ENCODE data around the gene CUL3.

Gene CUL3

DNA sequence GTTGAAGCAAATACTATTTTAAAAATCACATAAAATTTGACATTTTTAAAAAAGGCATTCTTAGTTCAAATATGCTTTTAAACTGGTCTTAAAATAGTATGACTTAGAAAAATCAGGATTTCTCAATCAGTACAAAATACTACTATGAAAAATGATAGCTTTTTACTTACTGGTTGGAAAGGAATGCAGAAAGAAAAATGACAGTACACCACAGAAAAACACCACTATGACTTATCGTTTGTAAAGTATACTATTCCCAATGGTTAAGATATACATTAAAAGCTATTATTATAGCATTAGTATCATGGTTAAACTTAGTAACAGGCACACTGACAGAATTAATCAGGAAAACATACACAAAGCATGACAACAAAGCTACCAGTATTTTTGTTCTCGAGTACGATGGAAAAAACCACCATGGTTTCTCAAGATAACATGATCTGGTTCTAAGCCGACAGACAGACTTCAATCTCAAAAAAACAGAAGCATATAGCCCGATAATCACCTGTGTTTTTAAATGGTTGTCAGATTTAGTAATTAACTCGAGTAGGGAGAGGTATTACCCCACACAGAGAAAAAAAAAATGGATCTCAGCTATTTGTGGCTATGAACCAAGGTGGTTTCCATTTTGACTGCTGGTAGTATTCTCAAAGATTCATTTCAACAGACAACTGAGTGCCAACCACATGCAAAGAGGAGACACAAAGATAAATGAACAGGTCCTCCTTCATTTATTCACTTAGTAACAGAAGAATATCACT, 39.1 kb downstream of the CUL3 start:
- Histone ChIP-seq H3K18ac (ENCODE audit: low read length) (no peak overlapping the region), H3K4ac (ENCODE audit: low read depth, low read length) (no peak overlapping the region), H3K23ac (ENCODE audit: low read length) (no peak overlapping the region), H3K4me2 (ENCODE audit: low read length) (no peak overlapping the region), H3K36me3 (ENCODE audit: control insufficient read depth, insufficient read depth, low read length) (no peaks in the 10 kb centered on the region), H3K4me1 (ENCODE audit: control insufficient read depth, low read depth, low read length) (no peaks in the 10 kb centered on the region), H4K8ac (ENCODE audit: low read depth, low read length) (no peak overlapping the region), H2BK5ac (ENCODE audit: low read length) (no peak overlapping the region), H3K27ac (ENCODE audit: low read depth, low read length) (no peak overlapping the region), H3K79me1 (ENCODE audit: low read length) (peaks cover 9% of the 10 kb centered on the region), H3K4me3 (ENCODE audit: low read length) (no peak overlapping the region), H2AK5ac (ENCODE audit: low read length) (no peak overlapping the region), H3K56ac (ENCODE audit: low read length) (no peak overlapping the region), H3K27me3 (ENCODE audit: insufficient read depth, low read length, poor library complexity) (no peaks in the 10 kb centered on the region), H2BK15ac (replicated peaks; ENCODE audit: low read depth) (no peak overlapping the region), H3K79me2 (ENCODE audit: control insufficient read depth, insufficient read depth, low read length) (peaks cover 24% of the 10 kb centered on the region), H4K5ac (ENCODE audit: low read length) (no peak overlapping the region), H2BK120ac (ENCODE audit: low read depth, low read length) (no peak overlapping the region), H3K9ac (ENCODE audit: low read length) (no peak overlapping the region)
- WGBS (ENCODE audit: extremely low coverage, insufficient coverage, low lambda C conversion rate): no CpG with 5 or more reads among the region's 6 CpGs
- DNase-seq: no peak

DNA sequence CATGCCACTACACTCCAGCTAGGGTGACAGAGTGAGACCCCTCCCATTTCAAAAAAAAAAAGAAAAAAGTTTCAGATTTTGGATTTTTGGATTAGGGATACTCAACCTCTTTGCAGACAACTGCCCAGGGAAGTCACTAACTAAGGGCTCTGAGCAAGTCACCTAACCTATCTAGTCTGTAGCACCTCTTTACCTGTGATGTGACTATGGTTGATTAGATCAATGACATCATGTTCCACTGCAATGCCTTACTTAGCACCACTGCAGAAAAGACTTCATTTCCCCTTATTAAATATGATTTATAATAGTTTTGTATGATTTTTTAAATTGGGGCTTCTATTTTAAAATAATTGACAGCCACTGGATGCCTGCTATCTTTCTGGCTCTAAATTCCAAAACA, 41.2 kb downstream of the CUL3 start:
- Histone ChIP-seq H3K4me1 (ENCODE audit: control insufficient read depth, low read depth, low read length) (no peaks in the 10 kb centered on the region), H3K36me3 (ENCODE audit: control insufficient read depth, insufficient read depth, low read length) (no peaks in the 10 kb centered on the region), H2AK5ac (ENCODE audit: low read length) (no peak overlapping the region), H2BK120ac (ENCODE audit: low read depth, low read length) (no peak overlapping the region), H3K9ac (ENCODE audit: low read length) (no peak overlapping the region), H3K18ac (ENCODE audit: low read length) (no peak overlapping the region), H4K8ac (ENCODE audit: low read depth, low read length) (no peak overlapping the region), H3K27me3 (ENCODE audit: insufficient read depth, low read length, poor library complexity) (no peaks in the 10 kb centered on the region), H3K79me1 (ENCODE audit: low read length) (peaks cover 12% of the 10 kb centered on the region), H3K23ac (ENCODE audit: low read length) (no peak overlapping the region), H3K4ac (ENCODE audit: low read depth, low read length) (no peak overlapping the region), H3K4me3 (ENCODE audit: low read length) (no peak overlapping the region), H3K56ac (ENCODE audit: low read length) (no peak overlapping the region), H3K79me2 (ENCODE audit: control insufficient read depth, insufficient read depth, low read length) (peaks cover 33% of the 10 kb centered on the region), H2BK5ac (ENCODE audit: low read length) (no peak overlapping the region), H2BK15ac (replicated peaks; ENCODE audit: low read depth) (no peak overlapping the region), H3K27ac (ENCODE audit: low read depth, low read length) (no peak overlapping the region), H4K5ac (ENCODE audit: low read length) (no peak overlapping the region), H3K4me2 (ENCODE audit: low read length) (no peak overlapping the region)
- peak; percentile 11 for DNase-seq

DNA sequence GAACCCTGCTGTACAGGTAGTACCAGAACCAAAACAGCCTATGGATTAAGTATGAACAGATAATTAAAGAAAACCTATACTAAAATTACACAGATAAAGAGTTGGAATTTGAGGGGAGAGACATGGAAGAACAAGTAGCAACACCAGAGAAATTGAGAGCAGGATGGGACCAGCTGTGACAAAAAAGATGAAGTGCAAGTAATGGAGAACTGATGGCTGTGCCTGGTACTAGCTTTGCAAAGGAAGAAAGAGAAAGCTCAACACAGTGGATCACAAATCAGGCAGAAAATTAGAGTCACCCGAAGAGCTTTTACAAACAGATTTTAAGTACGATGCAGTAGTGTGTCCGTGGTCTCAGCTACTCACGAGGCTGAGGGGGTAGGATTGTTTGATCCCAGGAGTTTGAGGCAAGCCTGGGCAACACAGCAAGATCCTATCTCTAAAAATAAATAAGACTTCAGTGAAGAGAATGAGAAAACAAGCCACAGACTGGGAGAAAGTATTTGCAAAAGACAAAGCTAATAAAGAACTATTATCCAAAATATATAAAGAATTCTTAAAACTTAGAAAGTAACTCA, 46.5 kb downstream of the CUL3 start:
- no peak overlapping the region for H2BK5ac ChIP-seq (ENCODE audit: low read length)
- DNase-seq: no peak
- WGBS (ENCODE audit: extremely low coverage, insufficient coverage, low lambda C conversion rate): no CpG with 5 or more reads among the region's 4 CpGs
- no peak overlapping the region for H3K9ac ChIP-seq (ENCODE audit: low read length)
- no peak overlapping the region for H3K27ac ChIP-seq (ENCODE audit: low read depth, low read length)
- H3K18ac ChIP-seq (ENCODE audit: low read length): no peak overlapping the region
- H3K79me1 ChIP-seq (ENCODE audit: low read length): peaks cover 8% of the 10 kb centered on the region
- H2BK15ac ChIP-seq (replicated peaks; ENCODE audit: low read depth): no peak overlapping the region
- no peak overlapping the region for H3K4ac ChIP-seq (ENCODE audit: low read depth, low read length)
- no peak overlapping the region for H4K8ac ChIP-seq (ENCODE audit: low read depth, low read length)
- no peak overlapping the region for H3K56ac ChIP-seq (ENCODE audit: low read length)
- peaks cover 28% of the 10 kb centered on the region for H3K79me2 ChIP-seq (ENCODE audit: control insufficient read depth, insufficient read depth, low read length)
- no peak overlapping the region for H3K4me3 ChIP-seq (ENCODE audit: low read length)
- no peaks in the 10 kb centered on the region for H3K4me1 ChIP-seq (ENCODE audit: control insufficient read depth, low read depth, low read length)
- no peaks in the 10 kb centered on the region for H3K27me3 ChIP-seq (ENCODE audit: insufficient read depth, low read length, poor library complexity)
- H3K4me2 ChIP-seq (ENCODE audit: low read length): no peak overlapping the region
- H2BK120ac ChIP-seq (ENCODE audit: low read depth, low read length): no peak overlapping the region
- H4K5ac ChIP-seq (ENCODE audit: low read length): no peak overlapping the region
- H3K23ac ChIP-seq (ENCODE audit: low read length): no peak overlapping the region
- H2AK5ac ChIP-seq (ENCODE audit: low read length): no peak overlapping the region
- H3K36me3 ChIP-seq (ENCODE audit: control insufficient read depth, insufficient read depth, low read length): no peaks in the 10 kb centered on the region

DNA sequence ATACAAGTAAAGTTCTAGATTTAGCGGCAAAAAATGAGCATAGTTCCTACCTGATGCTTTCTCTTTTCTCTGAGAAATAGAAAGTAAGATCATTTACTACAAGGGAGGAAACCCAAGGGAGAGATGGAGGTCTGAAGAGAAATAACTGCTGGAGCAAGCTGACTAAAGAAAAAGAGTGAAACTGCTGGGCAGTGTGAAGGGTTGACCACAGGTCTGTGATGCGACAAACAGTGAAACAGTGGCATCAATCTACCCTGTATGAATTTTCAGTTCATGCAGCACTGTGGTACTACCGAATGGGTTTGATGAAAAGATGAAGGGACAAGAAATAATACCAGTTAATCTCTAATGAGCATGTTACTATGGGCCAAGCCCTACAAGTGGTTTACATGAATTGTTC, 52.2 kb downstream of the CUL3 start:
- no peak for DNase-seq
- H3K36me3 ChIP-seq (ENCODE audit: control insufficient read depth, insufficient read depth, low read length): peaks cover 2% of the 10 kb centered on the region
- no peak overlapping the region for H3K27ac ChIP-seq (ENCODE audit: low read depth, low read length)
- no peak overlapping the region for H2BK5ac ChIP-seq (ENCODE audit: low read length)
- H2AK5ac ChIP-seq (ENCODE audit: low read length): no peak overlapping the region
- H3K4ac ChIP-seq (ENCODE audit: low read depth, low read length): no peak overlapping the region
- peaks cover 7% of the 10 kb centered on the region for H3K79me1 ChIP-seq (ENCODE audit: low read length)
- no peak overlapping the region for H2BK15ac ChIP-seq (replicated peaks; ENCODE audit: low read depth)
- WGBS (ENCODE audit: extremely low coverage, insufficient coverage, low lambda C conversion rate): no CpG with 5 or more reads among the region's 3 CpGs
- peaks cover 15% of the 10 kb centered on the region for H3K79me2 ChIP-seq (ENCODE audit: control insufficient read depth, insufficient read depth, low read length)
- no peak overlapping the region for H3K9ac ChIP-seq (ENCODE audit: low read length)
- H3K4me1 ChIP-seq (ENCODE audit: control insufficient read depth, low read depth, low read length): no peaks in the 10 kb centered on the region
- H3K27me3 ChIP-seq (ENCODE audit: insufficient read depth, low read length, poor library complexity): no peaks in the 10 kb centered on the region
- H3K18ac ChIP-seq (ENCODE audit: low read length): no peak overlapping the region
- no peak overlapping the region for H3K56ac ChIP-seq (ENCODE audit: low read length)
- H3K4me3 ChIP-seq (ENCODE audit: low read length): no peak overlapping the region
- H4K8ac ChIP-seq (ENCODE audit: low read depth, low read length): no peak overlapping the region
- H3K4me2 ChIP-seq (ENCODE audit: low read length): no peak overlapping the region
- H3K23ac ChIP-seq (ENCODE audit: low read length): no peak overlapping the region
- no peak overlapping the region for H2BK120ac ChIP-seq (ENCODE audit: low read depth, low read length)
- no peak overlapping the region for H4K5ac ChIP-seq (ENCODE audit: low read length)

DNA sequence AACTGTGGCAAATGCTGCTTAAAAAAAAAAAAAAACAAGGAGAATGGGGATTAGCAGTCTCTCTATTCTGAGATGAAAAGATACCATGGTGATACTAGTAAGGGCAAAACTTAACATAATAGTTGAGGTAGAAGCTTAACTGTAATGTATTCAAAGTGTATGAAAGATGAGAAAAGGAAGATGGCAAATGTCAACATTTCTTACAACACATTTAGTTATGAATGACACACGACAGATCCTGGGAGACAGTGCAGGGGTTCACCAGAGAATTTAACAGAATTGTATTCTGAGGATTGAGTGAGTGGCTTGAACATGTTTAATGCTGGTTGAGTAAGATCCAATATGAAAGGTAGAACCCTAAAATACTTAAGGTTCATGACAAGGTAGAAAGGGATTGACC, 52.7 kb downstream of the CUL3 start:
- WGBS (ENCODE audit: extremely low coverage, insufficient coverage, low lambda C conversion rate): no CpG with 5 or more reads among the region's 1 CpG

DNA sequence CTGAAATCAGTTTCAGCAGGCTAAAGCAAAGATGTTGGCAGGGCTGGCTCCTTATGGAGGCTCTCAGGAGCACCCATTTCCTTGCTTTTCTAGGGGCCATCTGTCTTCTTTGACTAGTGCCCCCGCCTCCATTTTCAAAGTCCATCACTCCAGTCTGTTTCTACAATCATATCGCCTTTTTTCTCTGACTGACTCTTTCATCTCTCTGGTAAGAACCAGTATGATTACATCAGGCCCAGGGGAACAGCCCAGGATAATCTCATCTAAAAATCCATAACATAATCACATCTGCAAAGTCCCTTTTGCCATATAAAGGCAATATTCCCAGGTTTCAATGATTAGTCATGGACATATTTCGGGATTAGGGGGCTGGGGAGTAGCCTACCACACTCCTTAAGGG, 57.0 kb downstream of the CUL3 start:
- no peak overlapping the region for H4K8ac ChIP-seq (ENCODE audit: low read depth, low read length)
- DNase-seq: no peak
- peaks cover 16% of the 10 kb centered on the region for H3K79me1 ChIP-seq (ENCODE audit: low read length)
- H2BK120ac ChIP-seq (ENCODE audit: low read depth, low read length): no peak overlapping the region
- H3K56ac ChIP-seq (ENCODE audit: low read length): no peak overlapping the region
- H3K36me3 ChIP-seq (ENCODE audit: control insufficient read depth, insufficient read depth, low read length): peaks cover 2% of the 10 kb centered on the region
- WGBS (ENCODE audit: extremely low coverage, insufficient coverage, low lambda C conversion rate): no CpG with 5 or more reads among the region's 3 CpGs
- no peak overlapping the region for H3K23ac ChIP-seq (ENCODE audit: low read length)
- H3K4ac ChIP-seq (ENCODE audit: low read depth, low read length): no peak overlapping the region
- H3K79me2 ChIP-seq (ENCODE audit: control insufficient read depth, insufficient read depth, low read length): peaks cover 28% of the 10 kb centered on the region
- H3K9ac ChIP-seq (ENCODE audit: low read length): no peak overlapping the region
- no peak overlapping the region for H3K27ac ChIP-seq (ENCODE audit: low read depth, low read length)
- H2BK15ac ChIP-seq (replicated peaks; ENCODE audit: low read depth): no peak overlapping the region
- H3K4me1 ChIP-seq (ENCODE audit: control insufficient read depth, low read depth, low read length): no peaks in the 10 kb centered on the region
- H3K4me2 ChIP-seq (ENCODE audit: low read length): no peak overlapping the region
- H2BK5ac ChIP-seq (ENCODE audit: low read length): no peak overlapping the region
- H2AK5ac ChIP-seq (ENCODE audit: low read length): no peak overlapping the region
- H3K27me3 ChIP-seq (ENCODE audit: insufficient read depth, low read length, poor library complexity): no peaks in the 10 kb centered on the region
- no peak overlapping the region for H3K4me3 ChIP-seq (ENCODE audit: low read length)
- H3K18ac ChIP-seq (ENCODE audit: low read length): no peak overlapping the region
- H4K5ac ChIP-seq (ENCODE audit: low read length): no peak overlapping the region

More for the DNA sequence above, 52.7 kb downstream of the CUL3 start:
- H3K4me3 ChIP-seq (ENCODE audit: low read length): no peak overlapping the region
- H3K79me2 ChIP-seq (ENCODE audit: control insufficient read depth, insufficient read depth, low read length): peaks cover 15% of the 10 kb centered on the region
- no peak overlapping the region for H3K18ac ChIP-seq (ENCODE audit: low read length)
- no peaks in the 10 kb centered on the region for H3K4me1 ChIP-seq (ENCODE audit: control insufficient read depth, low read depth, low read length)
- H3K23ac ChIP-seq (ENCODE audit: low read length): no peak overlapping the region
- peaks cover 2% of the 10 kb centered on the region for H3K36me3 ChIP-seq (ENCODE audit: control insufficient read depth, insufficient read depth, low read length)
- H4K5ac ChIP-seq (ENCODE audit: low read length): no peak overlapping the region
- no peak overlapping the region for H4K8ac ChIP-seq (ENCODE audit: low read depth, low read length)
- no peak overlapping the region for H3K9ac ChIP-seq (ENCODE audit: low read length)
- H2AK5ac ChIP-seq (ENCODE audit: low read length): no peak overlapping the region
- no peak overlapping the region for H2BK5ac ChIP-seq (ENCODE audit: low read length)
- no peak overlapping the region for H3K27ac ChIP-seq (ENCODE audit: low read depth, low read length)
- H2BK120ac ChIP-seq (ENCODE audit: low read depth, low read length): no peak overlapping the region
- H3K27me3 ChIP-seq (ENCODE audit: insufficient read depth, low read length, poor library complexity): no peaks in the 10 kb centered on the region
- H2BK15ac ChIP-seq (replicated peaks; ENCODE audit: low read depth): no peak overlapping the region
- H3K4ac ChIP-seq (ENCODE audit: low read depth, low read length): no peak overlapping the region
- H3K56ac ChIP-seq (ENCODE audit: low read length): no peak overlapping the region
- no peak overlapping the region for H3K4me2 ChIP-seq (ENCODE audit: low read length)
- H3K79me1 ChIP-seq (ENCODE audit: low read length): peaks cover 7% of the 10 kb centered on the region
- DNase-seq: no peak

Measured in mesendoderm (in vitro differentiated cells).